GM18870 (cell line): Measurements from ENCODE around the gene RPL29.

Source experiments
- ATAC-seq: cut with Tn5 transposase; IDR thresholded peaks from one replicate; pipeline ENCODE4 v1.9.1; 2021; ENCODE audit warnings: moderate library complexity; ENCODE audit not compliant: unreplicated experiment

Gene RPL29

GRCh38 chr3:51948016-51948580 is 47.6 kb downstream of the RPL29 start:
- no peak for ATAC-seq

GRCh38 chr3:51947215-51947900 is 48.3 kb downstream of the RPL29 start:
- no peak for ATAC-seq

GRCh38 chr3:51946796-51947195 is 48.9 kb downstream of the RPL29 start:
- no peak for ATAC-seq

GRCh38 chr3:51945926-51946705 is 49.6 kb downstream of the RPL29 start:
- ATAC-seq, result no peak

- no peak for ATAC-seq
These were observed 50.5 kb downstream of the RPL29 start for GRCh38 chr3:51945031-51945840.

- no peak for ATAC-seq
These were observed 51.2 kb downstream of the RPL29 start for GRCh38 chr3:51944451-51945021.
